HepG2 (cell line): ENCODE measurements around the gene LIPE. TPM values are rescaled to one million over a fixed set of nuclear protein-coding genes. Genes with fewer than 3 reads are reported as not detected.

Experiments
- CCAR2 ChIP-seq: fragments of 200-400 bp; formaldehyde crosslinking; optimal IDR thresholded peaks from 2 replicates; pipeline ENCODE3; 2018; ENCODE audit warnings: low read depth, mild to moderate bottlenecking, low read length, moderate library complexity
- FOXK1 ChIP-seq: sonication (generic); formaldehyde crosslinking; IDR thresholded peaks from 2 replicates; pipeline ENCODE4 v1.4.0; 2020; ENCODE audit warnings: low read depth, missing genetic modification reagents, borderline replicate concordance
- HNF1A ChIP-seq, 2 experiments: sonication (generic) in 1 of 2; formaldehyde crosslinking in 1 of 2; IDR thresholded peaks; 2 replicates each; pipeline versions ENCODE4 v1.4.0 to v1.6.1; 2016 to 2020; ENCODE audit warnings: borderline replicate concordance in 1 of 2, low read depth in 1 of 2, mild to moderate bottlenecking in 1 of 2, missing genetic modification reagents in 1 of 2
- KMT2A ChIP-seq: sonication (generic); formaldehyde crosslinking; IDR thresholded peaks from 2 replicates; pipeline ENCODE4 v1.4.0; 2020; ENCODE audit warnings: missing genetic modification reagents
- MAZ ChIP-seq, 2 experiments: sonication (generic) in 1 of 2; formaldehyde crosslinking in 1 of 2; IDR thresholded peaks; 2 replicates each; pipeline versions ENCODE4 v1.5.0 to v1.6.1; 2012 to 2020; ENCODE audit warnings: low read depth in 2 of 2, mild to moderate bottlenecking in 2 of 2, borderline replicate concordance in 1 of 2, improper control_type of control experiment in 1 of 2, low read length in 1 of 2, missing genetic modification reagents in 1 of 2, moderate library complexity in 1 of 2
- RFX5 ChIP-seq: IDR thresholded peaks from 2 replicates; pipeline ENCODE4 v1.6.1; 2011; ENCODE audit warnings: low read depth, low read length, improper control_type of control experiment
- RXRA ChIP-seq: sonication (generic); formaldehyde crosslinking; IDR thresholded peaks from 2 replicates; pipeline ENCODE4 v1.5.1; 2020; ENCODE audit warnings: missing genetic modification reagents
- SIX4 ChIP-seq: sonication (generic); formaldehyde crosslinking; IDR thresholded peaks from 2 replicates; pipeline ENCODE4 v1.4.0; 2020; ENCODE audit warnings: missing genetic modification reagents
- ZBTB7A ChIP-seq: sonication (generic); formaldehyde crosslinking; IDR thresholded peaks from 2 replicates; pipeline ENCODE4 v1.8.0; 2022; ENCODE audit warnings: mild to moderate bottlenecking, missing genetic modification reagents
- ZFP37 ChIP-seq: sonication (generic); formaldehyde crosslinking; IDR thresholded peaks from 2 replicates; pipeline ENCODE4 v1.4.0; 2020; ENCODE audit warnings: missing genetic modification reagents, borderline replicate concordance
- ZFY ChIP-seq: sonication (generic); formaldehyde crosslinking; IDR thresholded peaks from 2 replicates; pipeline ENCODE4 v1.4.0; 2020; ENCODE audit warnings: missing genetic modification reagents
- ZNF331 ChIP-seq: sonication (generic); formaldehyde crosslinking; IDR thresholded peaks from 2 replicates; pipeline ENCODE4 v1.4.0; 2020; ENCODE audit warnings: missing genetic modification reagents
- ZNF33B ChIP-seq: sonication (generic); formaldehyde crosslinking; IDR thresholded peaks from 2 replicates; pipeline ENCODE4 v1.5.1; 2020; ENCODE audit warnings: mild to moderate bottlenecking, missing genetic modification reagents
- ZNF383 ChIP-seq: sonication (generic); formaldehyde crosslinking; IDR thresholded peaks from 2 replicates; pipeline ENCODE4 v1.4.0; 2020; ENCODE audit warnings: missing genetic modification reagents, mild to moderate bottlenecking, borderline replicate concordance
- polyA plus RNA-seq, 8 experiments: library from polyadenylated mRNA; depleted of rRNA in 3 of 8; stranded (reverse) in 7 of 8; unstranded in 1 of 8; fragments of >200 nt; fragmentation: Illumina TruSeq in 4 of 8; extraction: Trizol in 4 of 8; gene quantifications; 2 replicates each; pipeline versions ENCODE4 v1.2.1 to v1.2.3, GENCODE V29; 2011 to 2016; ENCODE audit warnings: low read depth in 4 of 8, missing spikeins in 1 of 8, mixed read lengths in 1 of 8; ENCODE audit not compliant: insufficient read depth in 1 of 8
- total RNA-seq, 5 experiments: library from RNA; depleted of rRNA; stranded (reverse); fragments of >200 nt; fragmentation: Illumina TruSeq; extraction: Trizol; gene quantifications; 2 replicates each; pipeline ENCODE4 v1.2.3, GENCODE V29; 2016; ENCODE audit warnings: low read depth in 1 of 5
- TF ChIP-seq, protein P1 (sequence below): sonication (generic); formaldehyde crosslinking; IDR thresholded peaks from 2 replicates; pipeline ENCODE4 v1.4.0; 2020; ENCODE audit warnings: low read depth, missing genetic modification reagents
- TF ChIP-seq, protein P2 (sequence below): IDR thresholded peaks from 2 replicates; pipeline ENCODE4 v1.6.1; 2012; ENCODE audit warnings: low read depth, low read length, improper control_type of control experiment
- TF ChIP-seq, protein P3 (sequence below): sonication (generic); formaldehyde crosslinking; IDR thresholded peaks from 2 replicates; pipeline ENCODE4 v1.8.1; 2022; ENCODE audit warnings: low read depth, mild to moderate bottlenecking, missing genetic modification reagents

LIPE gene
- total and polyA plus RNA-seq, 2 of the 13 experiments (the other 11 are each of a cell fraction or from before 2014, with no cell fraction given) = not detected

DNA sequence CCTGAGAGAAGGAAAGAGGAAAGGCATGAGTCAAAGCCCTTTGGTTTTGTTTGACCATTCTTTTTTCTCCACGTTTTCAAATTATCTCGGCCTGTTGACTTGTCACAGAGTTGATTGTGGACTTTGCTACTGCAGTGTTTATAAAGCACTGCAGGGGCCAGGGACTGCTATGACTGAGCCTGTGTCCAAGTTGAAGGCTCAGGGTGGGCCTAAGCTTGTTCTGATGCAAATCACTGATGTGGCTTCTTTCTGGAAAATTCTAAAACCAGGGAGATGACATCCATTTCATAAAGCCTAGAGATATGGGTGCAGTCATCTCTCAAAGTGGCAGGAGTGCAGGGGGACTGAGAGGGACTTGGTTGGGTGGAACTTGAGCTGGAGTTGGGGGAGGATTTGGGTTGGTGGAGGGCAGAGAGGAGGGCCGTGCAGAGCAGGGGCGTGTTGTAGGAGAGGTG is 16.8 kb upstream of the LIPE start (continued):
- TF ChIP-seq MAZ (IDR thresholded peaks at IDR 0.05; ENCODE audit: borderline replicate concordance, low read depth, low read length) = no peak
- TF ChIP-seq MAZ (CRISPR knock-in tag; IDR thresholded peaks at IDR 0.05; ENCODE audit: low read depth) = no peak; the same call in 1 of the 2 replicates
- TF ChIP-seq ZNF331 (CRISPR knock-in tag) = peak; percentile 33; the same call in 1 of the 2 replicates
- peak; percentile 68 for TF ChIP-seq ZFY (CRISPR knock-in tag)
- TF ChIP-seq, protein P1, sequence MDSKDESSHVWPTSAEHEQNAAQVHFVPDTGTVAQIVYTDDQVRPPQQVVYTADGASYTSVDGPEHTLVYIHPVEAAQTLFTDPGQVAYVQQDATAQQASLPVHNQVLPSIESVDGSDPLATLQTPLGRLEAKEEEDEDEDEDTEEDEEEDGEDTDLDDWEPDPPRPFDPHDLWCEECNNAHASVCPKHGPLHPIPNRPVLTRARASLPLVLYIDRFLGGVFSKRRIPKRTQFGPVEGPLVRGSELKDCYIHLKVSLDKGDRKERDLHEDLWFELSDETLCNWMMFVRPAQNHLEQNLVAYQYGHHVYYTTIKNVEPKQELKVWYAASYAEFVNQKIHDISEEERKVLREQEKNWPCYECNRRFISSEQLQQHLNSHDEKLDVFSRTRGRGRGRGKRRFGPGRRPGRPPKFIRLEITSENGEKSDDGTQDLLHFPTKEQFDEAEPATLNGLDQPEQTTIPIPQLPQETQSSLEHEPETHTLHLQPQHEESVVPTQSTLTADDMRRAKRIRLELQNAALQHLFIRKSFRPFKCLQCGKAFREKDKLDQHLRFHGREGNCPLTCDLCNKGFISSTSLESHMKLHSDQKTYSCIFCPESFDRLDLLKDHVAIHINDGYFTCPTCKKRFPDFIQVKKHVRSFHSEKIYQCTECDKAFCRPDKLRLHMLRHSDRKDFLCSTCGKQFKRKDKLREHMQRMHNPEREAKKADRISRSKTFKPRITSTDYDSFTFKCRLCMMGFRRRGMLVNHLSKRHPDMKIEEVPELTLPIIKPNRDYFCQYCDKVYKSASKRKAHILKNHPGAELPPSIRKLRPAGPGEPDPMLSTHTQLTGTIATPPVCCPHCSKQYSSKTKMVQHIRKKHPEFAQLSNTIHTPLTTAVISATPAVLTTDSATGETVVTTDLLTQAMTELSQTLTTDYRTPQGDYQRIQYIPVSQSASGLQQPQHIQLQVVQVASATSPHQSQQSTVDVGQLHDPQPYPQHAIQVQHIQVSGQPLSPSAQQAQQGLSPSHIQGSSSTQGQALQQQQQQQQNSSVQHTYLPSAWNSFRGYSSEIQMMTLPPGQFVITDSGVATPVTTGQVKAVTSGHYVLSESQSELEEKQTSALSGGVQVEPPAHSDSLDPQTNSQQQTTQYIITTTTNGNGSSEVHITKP = no peak
- no peak for TF ChIP-seq ZNF33B (CRISPR knock-in tag)
- TF ChIP-seq KMT2A (CRISPR knock-in tag) = no peak
- no peak for TF ChIP-seq ZBTB7A (CRISPR knock-in tag)
- TF ChIP-seq RXRA (CRISPR knock-in tag) = peak; percentile 26; the same call in 1 of the 2 replicates
- no peak for TF ChIP-seq RFX5
- TF ChIP-seq ZFP37 (CRISPR knock-in tag) = no peak
- no peak for TF ChIP-seq CCAR2
- TF ChIP-seq, protein P2, sequence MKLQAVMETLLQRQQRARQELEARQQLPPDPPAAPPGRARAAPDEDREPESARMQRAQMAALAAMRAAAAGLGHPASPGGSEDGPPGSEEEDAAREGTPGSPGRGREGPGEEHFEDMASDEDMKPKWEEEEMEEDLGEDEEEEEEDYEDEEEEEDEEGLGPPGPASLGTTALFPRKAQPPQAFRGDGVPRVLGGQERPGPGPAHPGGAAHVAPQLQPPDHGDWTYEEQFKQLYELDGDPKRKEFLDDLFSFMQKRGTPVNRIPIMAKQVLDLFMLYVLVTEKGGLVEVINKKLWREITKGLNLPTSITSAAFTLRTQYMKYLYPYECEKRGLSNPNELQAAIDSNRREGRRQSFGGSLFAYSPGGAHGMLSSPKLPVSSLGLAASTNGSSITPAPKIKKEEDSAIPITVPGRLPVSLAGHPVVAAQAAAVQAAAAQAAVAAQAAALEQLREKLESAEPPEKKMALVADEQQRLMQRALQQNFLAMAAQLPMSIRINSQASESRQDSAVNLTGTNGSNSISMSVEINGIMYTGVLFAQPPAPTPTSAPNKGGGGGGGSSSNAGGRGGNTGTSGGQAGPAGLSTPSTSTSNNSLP = peak; percentile 97
- no peak for TF ChIP-seq SIX4 (CRISPR knock-in tag)
- TF ChIP-seq ZNF383 (CRISPR knock-in tag) = no peak
- peak; percentile 66; the same call in 1 of the 2 replicates for TF ChIP-seq FOXK1 (CRISPR knock-in tag)
- TF ChIP-seq HNF1A (IDR thresholded peaks at IDR 0.05; ENCODE audit: low read depth) = no peak
- TF ChIP-seq HNF1A (CRISPR knock-in tag; IDR thresholded peaks at IDR 0.05; ENCODE audit: borderline replicate concordance) = no peak
- TF ChIP-seq, protein P3, sequence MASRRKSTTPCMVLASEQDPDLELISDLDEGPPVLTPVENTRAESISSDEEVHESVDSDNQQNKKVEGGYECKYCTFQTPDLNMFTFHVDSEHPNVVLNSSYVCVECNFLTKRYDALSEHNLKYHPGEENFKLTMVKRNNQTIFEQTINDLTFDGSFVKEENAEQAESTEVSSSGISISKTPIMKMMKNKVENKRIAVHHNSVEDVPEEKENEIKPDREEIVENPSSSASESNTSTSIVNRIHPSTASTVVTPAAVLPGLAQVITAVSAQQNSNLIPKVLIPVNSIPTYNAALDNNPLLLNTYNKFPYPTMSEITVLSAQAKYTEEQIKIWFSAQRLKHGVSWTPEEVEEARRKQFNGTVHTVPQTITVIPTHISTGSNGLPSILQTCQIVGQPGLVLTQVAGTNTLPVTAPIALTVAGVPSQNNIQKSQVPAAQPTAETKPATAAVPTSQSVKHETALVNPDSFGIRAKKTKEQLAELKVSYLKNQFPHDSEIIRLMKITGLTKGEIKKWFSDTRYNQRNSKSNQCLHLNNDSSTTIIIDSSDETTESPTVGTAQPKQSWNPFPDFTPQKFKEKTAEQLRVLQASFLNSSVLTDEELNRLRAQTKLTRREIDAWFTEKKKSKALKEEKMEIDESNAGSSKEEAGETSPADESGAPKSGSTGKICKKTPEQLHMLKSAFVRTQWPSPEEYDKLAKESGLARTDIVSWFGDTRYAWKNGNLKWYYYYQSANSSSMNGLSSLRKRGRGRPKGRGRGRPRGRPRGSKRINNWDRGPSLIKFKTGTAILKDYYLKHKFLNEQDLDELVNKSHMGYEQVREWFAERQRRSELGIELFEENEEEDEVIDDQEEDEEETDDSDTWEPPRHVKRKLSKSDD (CRISPR knock-in tag) = no peak
